Prostate gland (tissue), 2 donors: ENCODE results near the gene GEMIN2.

Experiments used
- CTCF ChIP-seq, 4 experiments: fragments of 200-600 bp in 2 of 4; fragments of 450-650 bp in 2 of 4; sonication (generic) in 2 of 4; IDR thresholded peaks; 1 replicate in 3 of 4; 2 replicates in 1 of 4; pipeline ENCODE4 v1.5.1; 2016 to 2019; ENCODE audit warnings: antibody characterized with exemption in 4 of 4, mild to moderate bottlenecking in 2 of 4, moderate library complexity in 2 of 4
- POLR2A ChIP-seq: fragments of 450-650 bp; IDR thresholded peaks from one replicate; pipeline ENCODE4 v1.6.1; 2016; ENCODE audit warnings: antibody characterized with exemption, mild to moderate bottlenecking

DNA sequence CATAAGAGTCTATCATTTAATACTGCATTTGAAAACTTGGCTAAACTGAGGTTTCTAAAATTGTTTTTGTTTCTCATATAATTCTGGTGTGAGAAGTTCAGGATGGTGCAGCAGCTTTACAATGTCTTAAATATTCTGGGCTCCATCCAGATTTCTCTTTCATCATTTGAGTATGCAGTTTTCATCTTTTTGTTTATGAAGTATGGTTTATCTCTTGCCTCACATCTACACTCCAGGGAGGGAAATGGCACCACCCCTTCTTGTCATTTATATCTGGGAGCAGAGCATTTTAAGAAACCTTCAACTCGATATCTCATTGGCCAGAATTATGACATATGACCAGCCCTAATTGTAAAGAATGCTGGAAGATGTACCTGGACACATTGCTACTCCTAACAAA, 24.3 kb downstream of the GEMIN2 start:
- TF ChIP-seq CTCF (IDR thresholded peaks at IDR 0.05), result no peak
- TF ChIP-seq POLR2A, result no peak
